ENCODE results near the gene RAPGEF5. TPM values are rescaled to one million over a fixed set of nuclear protein-coding genes. Genes with fewer than 3 reads are reported as not detected.

RAPGEF5 gene
- total and polyA plus RNA-seq, 2 donors (not counting 3 experiments of a cell fraction or from before 2014, with no cell fraction given): 10.0 to 43.2 TPM

GRCh38 chr7:22281481-22281880 is 75.5 kb downstream of the RAPGEF5 start:
- H3K36me3 ChIP-seq (ENCODE audit: control insufficient read depth in 2 of 2, extremely low read depth in 1 of 2, insufficient read depth in 2 of 2, low read length in 2 of 2): no peaks in the 10 kb centered on the region
- H3K4me1 ChIP-seq (ENCODE audit: control insufficient read depth, extremely low read depth, insufficient read depth, low read length): no peaks in the 10 kb centered on the region
- no peaks in the 10 kb centered on the region for H3K79me2 ChIP-seq (ENCODE audit: control insufficient read depth, insufficient read depth, low read length)
- FAIRE-seq (no peak), DNase-seq (ENCODE audit: low read depth, low spot score) (no peak)
- H3K9ac ChIP-seq (replicated peaks; ENCODE audit: extremely low read depth, insufficient read depth, low read length): no peak overlapping the region
- CTCF ChIA-PET: interaction anchor here (1.1 to 1.6 kb wide), 2 partner anchors 20 to 37 kb away, joined by 3 to 4 read pairs; no protein-coding TSS in a partner anchor
- dilution Hi-C loops (cut with MboI; ENCODE audit: extremely low pct_ligation_motif_present, low sequenced_read_pairs) (no loop called here), intact Hi-C loops (cut with micrococcal nuclease) (no loop called here)
- POLR2A ChIA-PET: no interaction called here
- H3K27me3 ChIP-seq (ENCODE audit: control insufficient read depth in 2 of 2, insufficient read depth in 2 of 2, low read length in 2 of 2): no peaks in the 10 kb centered on the region
- no peak overlapping the region for H3K4me2 ChIP-seq (ENCODE audit: insufficient read depth, low read length)
- no peak overlapping the region for H3K27ac ChIP-seq (ENCODE audit: insufficient read depth, low read depth, low read length)
- H2AFZ ChIP-seq (ENCODE audit: low read depth, low read length): no peak overlapping the region
- no peaks in the 10 kb centered on the region for H3K9me1 ChIP-seq (replicated peaks; ENCODE audit: control insufficient read depth, extremely low read depth, insufficient read depth, low read length)
- no peak overlapping the region for H3K4me3 ChIP-seq (replicated peaks in 1 of 3; ENCODE audit: insufficient read depth in 1 of 3, low read depth in 1 of 3, low read length in 3 of 3)
- H3K9me3 ChIP-seq (replicated peaks; ENCODE audit: control insufficient read depth, insufficient read depth, low read length): no peaks in the 10 kb centered on the region
- TF ChIP-seq MAX (IDR thresholded peaks at IDR 0.05; ENCODE audit: insufficient read depth, insufficient read length): no peak
- no peak for TF ChIP-seq CTCF (IDR thresholded peaks at IDR 0.05; ENCODE audit: extremely low read depth in 1 of 2, insufficient read depth in 1 of 2, low read depth in 1 of 2, low read length in 2 of 2)
- TF ChIP-seq EZH2 (IDR thresholded peaks at IDR 0.05; ENCODE audit: borderline replicate concordance, low read depth, low read length, severe bottlenecking): no peak
- TF ChIP-seq MYC (IDR thresholded peaks at IDR 0.05; ENCODE audit: low read depth, low read length): no peak
- BruUV-seq (replicated peaks): no TSS peak
- no peaks in the 10 kb centered on the region for H4K20me1 ChIP-seq (replicated peaks; ENCODE audit: control insufficient read depth, extremely low read depth, insufficient read depth, low read length)

- POLR2A ChIA-PET: no interaction called here
Observed at GRCh38 chr7:22280031-22280430, 76.9 kb downstream of the RAPGEF5 start.

More at GRCh38 chr7:22280031-22280430, 76.9 kb downstream of the RAPGEF5 start:
- no peaks in the 10 kb centered on the region for H3K9me1 ChIP-seq (replicated peaks; ENCODE audit: control insufficient read depth, extremely low read depth, insufficient read depth, low read length)
- DNase-seq (ENCODE audit: low read depth, low spot score) (no peak), FAIRE-seq (no peak)
- no peaks in the 10 kb centered on the region for H3K27me3 ChIP-seq (ENCODE audit: control insufficient read depth in 2 of 2, insufficient read depth in 2 of 2, low read length in 2 of 2)
- no peak overlapping the region for H3K9ac ChIP-seq (replicated peaks; ENCODE audit: extremely low read depth, insufficient read depth, low read length)
- CTCF ChIA-PET: interaction anchor here (1.3 to 1.6 kb wide), 3 partner anchors 13 to 170 kb away, joined by 3 to 5 read pairs (median 4); no protein-coding TSS in a partner anchor
- no peaks in the 10 kb centered on the region for H4K20me1 ChIP-seq (replicated peaks; ENCODE audit: control insufficient read depth, extremely low read depth, insufficient read depth, low read length)
- BruUV-seq (replicated peaks): no TSS peak
- H3K79me2 ChIP-seq (ENCODE audit: control insufficient read depth, insufficient read depth, low read length): no peaks in the 10 kb centered on the region
- TF ChIP-seq GATA2 (IDR thresholded peaks at IDR 0.05; ENCODE audit: insufficient read depth, insufficient read length, low read depth, low read length): no peak
- no peaks in the 10 kb centered on the region for H3K4me1 ChIP-seq (ENCODE audit: control insufficient read depth, extremely low read depth, insufficient read depth, low read length)
- no peaks in the 10 kb centered on the region for H3K9me3 ChIP-seq (replicated peaks; ENCODE audit: control insufficient read depth, insufficient read depth, low read length)
- dilution Hi-C loops (cut with MboI; ENCODE audit: extremely low pct_ligation_motif_present, low sequenced_read_pairs): no loop called here
- no peak overlapping the region for H3K27ac ChIP-seq (ENCODE audit: insufficient read depth, low read depth, low read length)
- no peak overlapping the region for H3K4me3 ChIP-seq (replicated peaks in 1 of 3; ENCODE audit: insufficient read depth in 1 of 3, low read depth in 1 of 3, low read length in 3 of 3)
- H2AFZ ChIP-seq (ENCODE audit: low read depth, low read length): no peak overlapping the region
- intact Hi-C loops (cut with micrococcal nuclease): no loop called here
- H3K4me2 ChIP-seq (ENCODE audit: insufficient read depth, low read length): no peak overlapping the region
- H3K36me3 ChIP-seq (ENCODE audit: control insufficient read depth in 2 of 2, extremely low read depth in 1 of 2, insufficient read depth in 2 of 2, low read length in 2 of 2): no peaks in the 10 kb centered on the region

All from endothelial cell of umbilical vein (primary cell).